Chondrocyte (in vitro differentiated cells): ENCODE results near the gene KRTAP5-4. TPM values are rescaled to one million over a fixed set of nuclear protein-coding genes. Genes with fewer than 3 reads are reported as not detected.
A peak's percentile ranks its signal among the peaks of the same experiment; 100 is the strongest.

Experiments used
- DNase-seq: peaks from one replicate; pipeline ENCODE4 v3.0.0; 2021; ENCODE audit warnings: mixed read lengths, low spot score
- H3K27ac Mint-ChIP-seq: one replicate; pipeline ENCODE4 v1.8.0; 2021; ENCODE audit warnings: mild to moderate bottlenecking, moderate library complexity, mixed read lengths; ENCODE audit not compliant: unreplicated experiment
- H3K27me3 Mint-ChIP-seq: 2 replicates; pipeline ENCODE4 v1.8.0; 2021; ENCODE audit warnings: low read depth, mixed read lengths
- H3K36me3 Mint-ChIP-seq: 2 replicates; pipeline ENCODE4 v1.8.0; 2021; ENCODE audit warnings: low read depth, mixed read lengths
- H3K4me1 Mint-ChIP-seq: 2 replicates; pipeline ENCODE4 v1.8.0; 2021; ENCODE audit warnings: low read depth, mild to moderate bottlenecking, mixed read lengths
- H3K4me3 Mint-ChIP-seq: one replicate; pipeline ENCODE4 v1.8.0; 2021; ENCODE audit warnings: mild to moderate bottlenecking, moderate library complexity, mixed read lengths; ENCODE audit not compliant: unreplicated experiment
- H3K9me3 Mint-ChIP-seq: 2 replicates; pipeline ENCODE4 v1.8.0; 2021; ENCODE audit warnings: low read depth, mixed read lengths
- total RNA-seq: library from RNA; stranded (reverse); gene quantifications from 3 replicates; pipeline ENCODE4 v1.2.1, GENCODE V29; 2021
- TF ChIP-seq, protein P1 (sequence below): fragments of 200-600 bp; sonication (generic); IDR thresholded peaks from 2 replicates; pipeline ENCODE4 v1.5.0; 2021; ENCODE audit warnings: antibody characterized with exemption, mild to moderate bottlenecking, moderate library complexity

KRTAP5-4 gene
- total RNA-seq, 1 donor from 2014 or later: not detected

DNA sequence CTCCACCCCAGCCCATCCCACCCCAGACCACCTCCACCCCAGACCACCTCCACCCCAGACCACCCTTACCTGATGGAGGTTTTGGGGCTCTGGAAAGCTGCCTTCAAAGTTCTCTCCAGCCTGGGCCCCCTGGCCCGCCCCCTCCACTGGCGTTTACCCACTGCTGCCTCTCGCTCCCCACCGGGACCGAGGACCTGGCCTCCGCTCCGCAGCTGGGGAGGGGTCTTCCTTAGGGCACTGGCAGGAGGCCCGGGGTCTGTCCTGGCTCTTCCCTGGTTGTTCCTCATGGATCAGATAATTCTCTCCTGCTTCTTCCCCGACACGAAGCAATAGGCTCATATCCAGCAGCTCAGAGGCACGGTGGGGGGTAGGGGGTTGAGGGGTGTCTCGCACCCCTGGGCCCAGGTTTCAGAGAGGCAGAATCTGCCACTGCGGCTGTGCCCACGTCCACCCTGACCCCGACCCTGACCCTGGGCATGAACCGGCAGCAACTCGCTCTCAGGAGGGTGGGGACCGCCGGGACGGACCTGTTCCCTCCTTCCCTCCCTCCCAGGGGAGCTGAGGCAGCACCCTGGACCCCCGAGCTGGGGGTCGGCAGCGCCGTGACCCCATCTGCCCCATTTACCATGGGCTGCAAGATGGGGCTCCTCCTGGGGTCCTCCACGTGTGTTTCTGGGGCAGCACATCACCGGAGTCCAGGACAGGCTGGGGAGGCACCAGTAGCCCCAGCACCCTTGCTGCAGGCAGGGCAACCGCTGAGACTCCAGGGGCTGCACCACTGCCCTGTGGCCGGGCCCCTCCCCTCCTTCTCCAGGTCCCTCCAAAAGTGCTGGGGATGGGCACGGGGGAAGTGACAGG lies 20.6 kb upstream of the KRTAP5-4 start:
- Mint-ChIP-seq H3K36me3 (no peaks in the 10 kb centered on the region), H3K4me1 (no peaks in the 10 kb centered on the region), H3K27me3 (peaks cover 41% of the 10 kb centered on the region), H3K4me3 (no peak overlapping the region), H3K27ac (no peak overlapping the region), H3K9me3 (no peaks in the 10 kb centered on the region)
- TF ChIP-seq, protein P1, sequence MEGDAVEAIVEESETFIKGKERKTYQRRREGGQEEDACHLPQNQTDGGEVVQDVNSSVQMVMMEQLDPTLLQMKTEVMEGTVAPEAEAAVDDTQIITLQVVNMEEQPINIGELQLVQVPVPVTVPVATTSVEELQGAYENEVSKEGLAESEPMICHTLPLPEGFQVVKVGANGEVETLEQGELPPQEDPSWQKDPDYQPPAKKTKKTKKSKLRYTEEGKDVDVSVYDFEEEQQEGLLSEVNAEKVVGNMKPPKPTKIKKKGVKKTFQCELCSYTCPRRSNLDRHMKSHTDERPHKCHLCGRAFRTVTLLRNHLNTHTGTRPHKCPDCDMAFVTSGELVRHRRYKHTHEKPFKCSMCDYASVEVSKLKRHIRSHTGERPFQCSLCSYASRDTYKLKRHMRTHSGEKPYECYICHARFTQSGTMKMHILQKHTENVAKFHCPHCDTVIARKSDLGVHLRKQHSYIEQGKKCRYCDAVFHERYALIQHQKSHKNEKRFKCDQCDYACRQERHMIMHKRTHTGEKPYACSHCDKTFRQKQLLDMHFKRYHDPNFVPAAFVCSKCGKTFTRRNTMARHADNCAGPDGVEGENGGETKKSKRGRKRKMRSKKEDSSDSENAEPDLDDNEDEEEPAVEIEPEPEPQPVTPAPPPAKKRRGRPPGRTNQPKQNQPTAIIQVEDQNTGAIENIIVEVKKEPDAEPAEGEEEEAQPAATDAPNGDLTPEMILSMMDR: no peak
- peak; percentile 85 for DNase-seq

GRCh38 chr11:1641096-1641495 lies 19.2 kb upstream of the KRTAP5-4 start:
- TF ChIP-seq, protein P1: no peak
- H3K4me1 Mint-ChIP-seq: no peaks in the 10 kb centered on the region
- no peak overlapping the region for H3K27ac Mint-ChIP-seq
- H3K27me3 Mint-ChIP-seq: peaks cover 47% of the 10 kb centered on the region
- DNase-seq: peak; percentile 84
- no peaks in the 10 kb centered on the region for H3K9me3 Mint-ChIP-seq
- no peaks in the 10 kb centered on the region for H3K36me3 Mint-ChIP-seq
- no peak overlapping the region for H3K4me3 Mint-ChIP-seq

GRCh38 chr11:1640076-1640946 lies 18.4 kb upstream of the KRTAP5-4 start:
- Mint-ChIP-seq H3K4me3 (no peak overlapping the region), H3K36me3 (no peaks in the 10 kb centered on the region), H3K27ac (no peak overlapping the region), H3K4me1 (no peaks in the 10 kb centered on the region), H3K9me3 (no peaks in the 10 kb centered on the region), H3K27me3 (peaks cover 51% of the 10 kb centered on the region)
- DNase-seq: peak; percentile 74
- TF ChIP-seq, protein P1: peak; percentile 87

- DNase-seq: peak; percentile 51
Measured at GRCh38 chr11:1639666-1640065, 17.7 kb upstream of the KRTAP5-4 start.

More at GRCh38 chr11:1639666-1640065, 17.7 kb upstream of the KRTAP5-4 start:
- H3K27me3 Mint-ChIP-seq: peaks cover 49% of the 10 kb centered on the region
- no peak overlapping the region for H3K27ac Mint-ChIP-seq
- TF ChIP-seq, protein P1: no peak
- no peaks in the 10 kb centered on the region for H3K36me3 Mint-ChIP-seq
- no peaks in the 10 kb centered on the region for H3K4me1 Mint-ChIP-seq
- no peaks in the 10 kb centered on the region for H3K9me3 Mint-ChIP-seq
- no peak overlapping the region for H3K4me3 Mint-ChIP-seq
